GM12878 (cell line): Measurements from ENCODE around the gene TARDBP. TPM values are rescaled to one million over a fixed set of nuclear protein-coding genes. Genes with fewer than 3 reads are reported as not detected.
A peak's percentile ranks its signal among the peaks of the same experiment; 100 is the strongest.

Experiments
- ATAC-seq: fragments of 200-7000 bp; cut with Tn5 transposase; 3 replicates; pipeline ENCODE4 v1.9.1; 2020; ENCODE audit warnings: mild to moderate bottlenecking, moderate library complexity
- BruUV-seq: library from RNA; stranded (reverse); fragments of 400-500 nt; replicated peaks from 2 replicates; lab custom pipeline; 2021; lab: Mats Ljungman, UMichigan
- CTCF ChIA-PET: fragments of 300-600 bp; sonication (Branson Sonifier 250); formaldehyde crosslinking; extraction: SDS; loops from one replicate; lab custom pipeline; 2021; ENCODE audit warnings: inconsistent platforms; lab: Yijun Ruan, JAX
- POLR2A ChIA-PET: fragments of 350-600 bp; formaldehyde crosslinking; extraction: SDS; loops from one replicate; lab custom pipeline; 2021; ENCODE audit warnings: inconsistent platforms; lab: Charles Lee
- RAD21 ChIA-PET: fragments of 300-600 bp; sonication (Branson Sonifier 250); formaldehyde crosslinking; loops from one replicate; lab custom pipeline; 2023; ENCODE audit warnings: antibody characterized with exemption; ENCODE audit not compliant: unreplicated experiment; lab: Charles Lee
- SMC1A ChIA-PET: fragments of 300-600 bp; sonication (Branson Sonifier 250); formaldehyde crosslinking; loops from one replicate; lab custom pipeline; 2023; ENCODE audit not compliant: unreplicated experiment, uncharacterized antibody; lab: Charles Lee
- DNase-seq: peaks from one replicate; pipeline ENCODE4 v3.0.0-alpha.2; 2011; ENCODE audit warnings: low read depth, low spot score
- FAIRE-seq: peaks from 3 replicates; lab custom pipeline; 2011; peaks lifted over from hg19 to GRCh38; lab: Jason Lieb, UNC
- H2AFZ ChIP-seq: 2 replicates; pipeline ENCODE4 v1.6.0; 2011; ENCODE audit warnings: low read depth, low read length, control low read depth; ENCODE audit not compliant: control insufficient read depth
- H3K27ac ChIP-seq: 2 replicates; pipeline ENCODE4 v1.5.1; 2011; ENCODE audit warnings: control low read depth; ENCODE audit not compliant: control insufficient read depth, insufficient read depth
- H3K27me3 ChIP-seq, 2 experiments: replicated peaks in 1 of 2; 2 replicates each; pipeline versions ENCODE4 v1.6.0 to v1.6.1; 2011; ENCODE audit warnings: low read length in 1 of 2; ENCODE audit not compliant: control insufficient read depth in 2 of 2, insufficient read depth in 2 of 2
- H3K36me3 ChIP-seq, 2 experiments: 2 replicates each; pipeline ENCODE4 v1.5.1; 2011; ENCODE audit warnings: low read length in 1 of 2; ENCODE audit not compliant: control insufficient read depth in 2 of 2, insufficient read depth in 2 of 2
- H3K4me1 ChIP-seq: 2 replicates; pipeline ENCODE4 v1.6.1; 2011; ENCODE audit warnings: mild to moderate bottlenecking, low read length, moderate library complexity, mixed read lengths; ENCODE audit not compliant: control insufficient read depth, insufficient read depth
- H3K4me2 ChIP-seq: 2 replicates; pipeline ENCODE4 v1.6.0; 2011; ENCODE audit warnings: control low read depth; ENCODE audit not compliant: control insufficient read depth, insufficient read depth
- H3K4me3 ChIP-seq: fragments of 200-600 bp; sonication (generic); 2 replicates; pipeline ENCODE4 v1.5.1; 2016
- H3K79me2 ChIP-seq: 2 replicates; pipeline ENCODE4 v1.6.0; 2011; ENCODE audit warnings: low read length; ENCODE audit not compliant: control insufficient read depth, insufficient read depth
- H3K9ac ChIP-seq: 2 replicates; pipeline ENCODE4 v1.8.0; 2011; ENCODE audit warnings: low read length, control low read depth, mixed read lengths; ENCODE audit not compliant: control insufficient read depth, insufficient read depth
- H3K9me3 ChIP-seq: replicated peaks from 3 replicates; pipeline ENCODE4 v1.5.1; 2011; ENCODE audit warnings: mild to moderate bottlenecking, low read length; ENCODE audit not compliant: control insufficient read depth, insufficient read depth
- H4K20me1 ChIP-seq: 2 replicates; pipeline ENCODE4 v1.6.0; 2011; ENCODE audit not compliant: control insufficient read depth, insufficient read depth
- CBFB ChIP-seq: IDR thresholded peaks from 2 replicates; pipeline ENCODE4 v1.6.1; 2016; ENCODE audit warnings: antibody characterized with exemption, low read depth
- CHD2 ChIP-seq: IDR thresholded peaks from 2 replicates; pipeline ENCODE4 v1.6.1; 2011; ENCODE audit warnings: low read depth, low read length, improper control_type of control experiment, borderline replicate concordance
- EED ChIP-seq: sonication (generic); IDR thresholded peaks from 2 replicates; pipeline ENCODE4 v1.6.1; 2016; ENCODE audit warnings: antibody characterized with exemption, low read depth
- ESRRA ChIP-seq: IDR thresholded peaks from 2 replicates; pipeline ENCODE4 v1.6.1; 2012; ENCODE audit warnings: mild to moderate bottlenecking, low read length, improper control_type of control experiment
- GABPA ChIP-seq: IDR thresholded peaks from 2 replicates; pipeline ENCODE4 v1.6.1; 2014; ENCODE audit warnings: antibody characterized with exemption, low read depth, mild to moderate bottlenecking, inconsistent platforms
- NR2C1 ChIP-seq: fragments of 450-650 bp; IDR thresholded peaks from 2 replicates; pipeline ENCODE4 v1.6.1; 2017; ENCODE audit warnings: antibody characterized with exemption, mild to moderate bottlenecking, moderate library complexity
- POLR2A ChIP-seq: IDR thresholded peaks from 2 replicates; pipeline ENCODE4 v1.6.1; 2011; ENCODE audit warnings: low read depth, mild to moderate bottlenecking, low read length
- RELA ChIP-seq: fragments of 450-650 bp; IDR thresholded peaks from 2 replicates; pipeline ENCODE4 v1.8.0; 2014; ENCODE audit warnings: borderline replicate concordance; ENCODE audit not compliant: partially characterized antibody
- SUZ12 ChIP-seq: fragments of 200-600 bp; sonication (generic); IDR thresholded peaks from one replicate; pipeline ENCODE4 v1.6.1; 2018; ENCODE audit warnings: antibody characterized with exemption, mild to moderate bottlenecking; ENCODE audit not compliant: unreplicated experiment
- TCF12 ChIP-seq: IDR thresholded peaks from 2 replicates; pipeline ENCODE4 v1.6.1; 2011; ENCODE audit warnings: low read depth, mild to moderate bottlenecking, low read length
- YY1 ChIP-seq: IDR thresholded peaks from 2 replicates; pipeline ENCODE4 v1.6.1; 2011; ENCODE audit warnings: low read depth, mild to moderate bottlenecking, low read length
- ZNF274 ChIP-seq: IDR thresholded peaks from one replicate; pipeline ENCODE4 v1.8.0; 2011; ENCODE audit not compliant: insufficient read length, insufficient read depth
- WGBS: methylation state at CpG from one replicate; pipeline ENCODE4 v1.1.6; 2016; ENCODE audit warnings: low lambda C conversion rate; ENCODE audit not compliant: insufficient replicate concordance, insufficient coverage; ENCODE audit errors: missing lambda C conversion rate; 5-methylcytosine and 5-hydroxymethylcytosine counted together
- in situ Hi-C: fragments of 300-500 bp; cut with MboI; formaldehyde crosslinking; loops from 9 replicates; pipeline ENCODE4 v1.14.3; 2018; ENCODE audit warnings: mixed read lengths
- intact Hi-C: fragments of 100-400 bp; cut with micrococcal nuclease; formaldehyde crosslinking; loops from one replicate; pipeline ENCODE4 v1.14.2; 2022; ENCODE audit not compliant: unreplicated experiment
- polyA plus RNA-seq, 11 experiments: library from polyadenylated mRNA; depleted of rRNA in 4 of 11; unstranded in 6 of 11; stranded (reverse) in 5 of 11; fragments of >200 nt; fragmentation: Nextera tagmentation in 4 of 11; fragmentation: Illumina TruSeq in 1 of 11; extraction: Ambion mirVana in 4 of 11; extraction: Trizol in 1 of 11; gene quantifications; 1 replicate in 1 of 11; 2 replicates in 10 of 11; pipeline versions ENCODE4 v1.2.1 to v1.2.3, GENCODE V29; 2011 to 2016; ENCODE audit warnings: inconsistent platforms in 2 of 11, missing spikeins in 2 of 11, low read depth in 1 of 11
- total RNA-seq, 4 experiments: library from RNA; depleted of rRNA in 3 of 4; stranded (reverse); fragments of >200 nt in 3 of 4; fragmentation: Illumina TruSeq in 1 of 4; extraction: Trizol in 1 of 4; gene quantifications; 2 replicates each; pipeline versions ENCODE4 v1.2.1 to v1.2.3, GENCODE V29; 2013 to 2021
- TF ChIP-seq, protein P1 (sequence below): fragments of 450-650 bp; IDR thresholded peaks from 2 replicates; pipeline ENCODE4 v1.6.1; 2018; ENCODE audit warnings: borderline replicate concordance, mild to moderate bottlenecking; ENCODE audit not compliant: partially characterized antibody
- TF ChIP-seq, protein P2 (sequence below): fragments of 450-650 bp; IDR thresholded peaks from 2 replicates; pipeline ENCODE4 v1.6.1; 2017; ENCODE audit warnings: mild to moderate bottlenecking, moderate library complexity

Gene TARDBP
- total and polyA plus RNA-seq, 10 of the 15 experiments (the other 5 are each of a cell fraction or from before 2014, with no cell fraction given) = 55.6 to 318 (median 192) TPM

DNA sequence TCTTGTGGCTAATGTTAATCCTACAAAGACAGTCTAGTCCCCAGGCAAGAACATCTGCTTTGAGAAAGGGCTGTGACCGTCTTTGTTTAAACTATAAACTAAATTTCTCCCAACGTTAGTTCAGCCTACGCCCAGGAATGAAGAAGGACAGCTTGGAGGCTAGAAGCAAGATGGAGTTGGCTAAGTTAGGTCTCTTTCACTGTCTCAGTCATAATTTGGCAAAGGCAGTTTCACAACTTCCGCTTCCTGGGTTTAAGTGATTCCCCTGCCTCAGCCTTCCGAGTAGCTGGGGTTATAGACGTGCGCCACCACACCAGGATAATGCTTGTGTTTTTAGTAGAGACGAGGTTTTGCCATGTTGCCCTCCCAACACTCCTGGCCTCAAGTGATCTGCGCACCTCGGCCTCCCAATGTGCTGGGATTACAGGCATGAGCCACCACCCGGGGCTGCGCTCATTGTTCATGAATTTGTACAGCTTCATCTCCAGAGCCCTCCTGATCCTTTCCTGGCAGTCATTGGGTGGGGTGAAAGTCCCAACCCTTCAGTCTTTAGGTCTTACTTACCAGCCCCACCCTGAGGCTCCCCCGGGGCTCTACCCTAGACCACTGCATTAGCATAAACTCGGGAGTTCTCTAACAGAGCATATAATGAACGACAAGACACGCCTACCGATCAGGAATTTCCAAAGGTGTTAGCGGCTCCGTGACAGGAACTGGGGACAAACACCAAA is 39.5 kb downstream of the TARDBP start:
- ChIA-PET RAD21 (no interaction called here), POLR2A (interaction anchor here (0.7 kb wide), 1 partner anchor 984 kb away, joined by 3 read pairs; no protein-coding TSS in a partner anchor), SMC1A (interaction anchor here (0.6 to 1.2 kb wide), 2 partner anchors 14 to 50 kb away, joined by 3 read pairs; no protein-coding TSS in a partner anchor), CTCF (interaction anchor here (3.3 kb wide), 1 partner anchor 14 kb away, joined by 15 read pairs; no protein-coding TSS in a partner anchor)
- no peaks in the 10 kb centered on the region for H3K27me3 ChIP-seq
- H3K4me2 ChIP-seq = peak overlapping the region; percentile 2; the same call in 1 of the 2 replicates
- TF ChIP-seq TCF12 (no peak), EED (peak; percentile 18), SUZ12 (no peak), ESRRA (no peak), CHD2 (no peak), NR2C1 (no peak), RELA (no peak), CBFB (0 out of 2 replicates have a peak, but pooled peaks have one; percentile 22), YY1 (0 out of 2 replicates have a peak, but pooled peaks have one; percentile 49), ZNF274 (no peak), POLR2A (no peak), GABPA (peak; percentile 44; the same call in 1 of the 2 replicates)
- TF ChIP-seq, protein P1, sequence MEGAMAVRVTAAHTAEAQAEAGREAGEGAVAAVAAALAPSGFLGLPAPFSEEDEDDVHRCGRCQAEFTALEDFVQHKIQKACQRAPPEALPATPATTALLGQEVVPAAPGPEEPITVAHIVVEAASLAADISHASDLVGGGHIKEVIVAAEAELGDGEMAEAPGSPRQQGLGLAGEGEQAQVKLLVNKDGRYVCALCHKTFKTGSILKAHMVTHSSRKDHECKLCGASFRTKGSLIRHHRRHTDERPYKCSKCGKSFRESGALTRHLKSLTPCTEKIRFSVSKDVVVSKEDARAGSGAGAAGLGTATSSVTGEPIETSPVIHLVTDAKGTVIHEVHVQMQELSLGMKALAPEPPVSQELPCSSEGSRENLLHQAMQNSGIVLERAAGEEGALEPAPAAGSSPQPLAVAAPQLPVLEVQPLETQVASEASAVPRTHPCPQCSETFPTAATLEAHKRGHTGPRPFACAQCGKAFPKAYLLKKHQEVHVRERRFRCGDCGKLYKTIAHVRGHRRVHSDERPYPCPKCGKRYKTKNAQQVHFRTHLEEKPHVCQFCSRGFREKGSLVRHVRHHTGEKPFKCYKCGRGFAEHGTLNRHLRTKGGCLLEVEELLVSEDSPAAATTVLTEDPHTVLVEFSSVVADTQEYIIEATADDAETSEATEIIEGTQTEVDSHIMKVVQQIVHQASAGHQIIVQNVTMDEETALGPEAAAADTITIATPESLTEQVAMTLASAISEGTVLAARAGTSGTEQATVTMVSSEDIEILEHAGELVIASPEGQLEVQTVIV = no peak
- TF ChIP-seq, protein P2, sequence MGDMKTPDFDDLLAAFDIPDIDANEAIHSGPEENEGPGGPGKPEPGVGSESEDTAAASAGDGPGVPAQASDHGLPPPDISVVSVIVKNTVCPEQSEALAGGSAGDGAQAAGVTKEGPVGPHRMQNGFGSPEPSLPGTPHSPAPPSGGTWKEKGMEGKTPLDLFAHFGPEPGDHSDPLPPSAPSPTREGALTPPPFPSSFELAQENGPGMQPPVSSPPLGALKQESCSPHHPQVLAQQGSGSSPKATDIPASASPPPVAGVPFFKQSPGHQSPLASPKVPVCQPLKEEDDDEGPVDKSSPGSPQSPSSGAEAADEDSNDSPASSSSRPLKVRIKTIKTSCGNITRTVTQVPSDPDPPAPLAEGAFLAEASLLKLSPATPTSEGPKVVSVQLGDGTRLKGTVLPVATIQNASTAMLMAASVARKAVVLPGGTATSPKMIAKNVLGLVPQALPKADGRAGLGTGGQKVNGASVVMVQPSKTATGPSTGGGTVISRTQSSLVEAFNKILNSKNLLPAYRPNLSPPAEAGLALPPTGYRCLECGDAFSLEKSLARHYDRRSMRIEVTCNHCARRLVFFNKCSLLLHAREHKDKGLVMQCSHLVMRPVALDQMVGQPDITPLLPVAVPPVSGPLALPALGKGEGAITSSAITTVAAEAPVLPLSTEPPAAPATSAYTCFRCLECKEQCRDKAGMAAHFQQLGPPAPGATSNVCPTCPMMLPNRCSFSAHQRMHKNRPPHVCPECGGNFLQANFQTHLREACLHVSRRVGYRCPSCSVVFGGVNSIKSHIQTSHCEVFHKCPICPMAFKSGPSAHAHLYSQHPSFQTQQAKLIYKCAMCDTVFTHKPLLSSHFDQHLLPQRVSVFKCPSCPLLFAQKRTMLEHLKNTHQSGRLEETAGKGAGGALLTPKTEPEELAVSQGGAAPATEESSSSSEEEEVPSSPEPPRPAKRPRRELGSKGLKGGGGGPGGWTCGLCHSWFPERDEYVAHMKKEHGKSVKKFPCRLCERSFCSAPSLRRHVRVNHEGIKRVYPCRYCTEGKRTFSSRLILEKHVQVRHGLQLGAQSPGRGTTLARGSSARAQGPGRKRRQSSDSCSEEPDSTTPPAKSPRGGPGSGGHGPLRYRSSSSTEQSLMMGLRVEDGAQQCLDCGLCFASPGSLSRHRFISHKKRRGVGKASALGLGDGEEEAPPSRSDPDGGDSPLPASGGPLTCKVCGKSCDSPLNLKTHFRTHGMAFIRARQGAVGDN = 0 out of 2 replicates have a peak, but pooled peaks have one; percentile 29
- H3K4me1 ChIP-seq = peaks cover 12% of the 10 kb centered on the region
- H3K4me3 ChIP-seq = no peak overlapping the region
- H3K36me3 ChIP-seq = peaks cover 4% of the 10 kb centered on the region in 2 experiments; a peak in 3 of 4 replicates
- H2AFZ ChIP-seq = peak overlapping the region; percentile 81
- no peak overlapping the region for H3K9ac ChIP-seq
- ATAC-seq (peak; percentile 58), FAIRE-seq (peak; percentile 69), DNase-seq (no peak)
- no peaks in the 10 kb centered on the region for H3K79me2 ChIP-seq
- no TSS peak for BruUV-seq
- 0 out of 2 replicates have a peak overlapping the region, but pooled peaks have one; percentile 26 for H3K27ac ChIP-seq
- intact Hi-C loops (no loop called here), in situ Hi-C loops (no loop called here)
- H3K9me3 ChIP-seq = no peaks in the 10 kb centered on the region
- WGBS = 44% methylated on average over 19 of the region's 19 CpGs
- no peaks in the 10 kb centered on the region for H4K20me1 ChIP-seq
